Right hindlimb (tissue), 1 donor: ENCODE results near the gene STARD10.
"Not testable (repeated sequence)": the region's sequence is repeated elsewhere in the genome, so short reads cannot be mapped to it uniquely, and the experiment has no call there.

Experiments
- DNase-seq: peaks from one replicate; pipeline ENCODE4 v3.0.0-alpha.2; 2018

The STARD10 gene

GRCh38 chr11:72806378-72806777 is 12.5 kb upstream of the STARD10 start:
- not testable (repeated sequence) for DNase-seq

DNA sequence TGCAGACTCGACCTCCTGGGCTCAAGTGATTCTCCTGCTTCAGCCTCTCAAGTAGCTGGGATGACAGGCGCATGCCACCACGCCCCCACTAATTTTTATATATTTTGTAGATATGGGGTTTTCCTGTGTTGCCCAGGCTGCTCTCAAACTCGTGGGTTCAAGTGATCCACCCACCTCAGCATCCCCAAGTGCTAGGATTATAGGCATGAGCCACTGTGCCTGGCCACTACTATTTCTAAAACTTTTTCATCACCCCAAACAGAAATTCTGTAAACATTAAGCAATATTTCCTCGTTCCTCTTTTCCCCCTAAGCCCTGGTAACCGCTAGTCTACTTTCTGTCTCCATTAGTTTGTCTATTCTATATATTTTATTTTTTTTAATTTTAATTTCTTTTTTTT is 11.4 kb upstream of the STARD10 start:
- DNase-seq: no peak

- DNase-seq: no peak
These were observed 9.0 kb upstream of the STARD10 start for GRCh38 chr11:72802822-72803221.

DNA sequence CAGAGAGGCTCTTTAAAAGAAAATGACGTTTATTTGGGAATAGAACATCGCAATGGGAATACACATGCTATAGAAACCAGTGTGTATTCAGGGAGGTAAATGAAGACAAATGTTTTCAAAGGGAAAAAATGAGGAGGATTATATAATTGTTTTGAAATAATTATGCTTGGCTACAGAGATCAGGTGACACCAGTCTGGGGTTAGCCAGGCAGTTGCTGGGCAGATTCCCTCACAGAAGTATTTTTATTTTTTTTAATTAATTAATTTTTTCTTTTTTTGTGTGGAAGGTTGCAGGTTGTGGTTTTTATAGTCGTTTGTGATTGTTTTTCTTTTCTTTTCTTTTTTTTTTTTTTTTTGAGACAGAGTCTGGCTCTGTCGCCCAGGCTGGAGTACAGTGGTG is 5.6 kb upstream of the STARD10 start:
- DNase-seq: no peak

DNA sequence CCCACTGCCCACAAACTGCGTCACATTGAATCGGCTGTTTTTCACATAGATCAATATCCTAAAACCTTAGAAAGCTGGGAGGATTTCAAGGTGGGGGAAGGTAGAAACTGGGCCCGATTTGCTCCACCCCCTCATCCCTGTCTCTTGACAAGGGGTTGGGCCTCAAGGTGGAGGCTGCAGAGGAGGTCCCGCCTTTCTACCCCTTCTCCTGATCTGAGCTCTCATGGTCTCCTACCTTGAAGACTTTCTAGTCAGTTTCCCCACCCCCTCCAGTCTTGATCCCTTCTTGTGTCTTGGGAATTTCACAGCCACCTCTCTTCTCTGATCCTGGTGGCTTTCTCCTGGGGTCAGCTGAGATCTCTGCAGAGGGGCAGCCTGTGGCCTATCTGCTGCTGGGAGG is 4.5 kb upstream of the STARD10 start:
- DNase-seq: no peak

GRCh38 chr11:72793076-72793424 is 797 bp downstream of the STARD10 start:
- no peak for DNase-seq

DNA sequence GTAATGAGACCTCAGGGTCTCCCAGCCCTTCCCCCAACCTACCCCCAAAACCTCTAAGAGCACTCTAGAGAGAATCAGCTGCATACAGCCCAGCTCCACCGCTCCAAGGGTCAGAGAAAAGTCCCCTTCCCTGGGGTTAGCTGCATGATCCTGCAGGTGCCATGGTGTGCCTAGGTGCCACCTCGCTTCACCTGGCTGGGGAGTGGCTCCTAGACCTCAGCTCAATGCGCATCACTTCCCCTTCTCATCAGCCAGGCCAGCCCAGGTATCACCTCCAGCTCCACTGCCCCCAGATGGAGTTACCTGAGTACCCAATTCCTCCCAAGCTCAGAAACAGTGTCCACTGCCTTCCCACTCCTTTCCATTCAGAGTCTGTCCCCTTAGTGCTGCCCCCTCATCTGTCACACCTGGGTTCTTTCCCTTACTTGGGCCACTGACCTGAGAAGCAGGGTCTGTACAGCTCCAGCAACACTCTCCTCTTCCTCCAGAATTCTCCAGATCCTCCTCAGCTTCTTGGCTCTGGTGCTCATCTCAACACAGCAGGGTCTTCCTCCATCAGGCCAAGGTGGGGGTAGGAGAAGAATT is 1.3 kb downstream of the STARD10 start:
- DNase-seq: no peak

DNA sequence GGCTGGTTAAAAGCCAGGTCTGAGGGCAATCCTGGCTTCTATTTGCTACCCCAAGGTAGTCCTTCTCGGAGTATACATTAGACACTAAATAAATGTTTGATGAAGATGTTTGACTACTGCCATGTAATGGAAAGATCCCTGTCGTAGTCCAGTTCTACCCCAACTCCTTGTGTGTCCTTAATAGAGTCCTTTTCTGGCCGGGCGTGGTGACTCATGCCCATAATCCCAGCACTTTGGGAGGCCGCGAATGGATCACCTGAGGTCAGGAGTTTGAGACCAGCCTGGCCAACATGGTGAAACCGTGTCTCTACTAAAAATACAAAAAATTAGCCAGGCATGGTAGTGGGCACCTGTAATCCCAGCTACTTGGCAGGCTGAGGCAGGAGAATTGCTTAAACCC is 2.6 kb downstream of the STARD10 start:
- DNase-seq: not testable (repeated sequence)

GRCh38 chr11:72789493-72790131 is 4.2 kb downstream of the STARD10 start:
- no peak for DNase-seq

GRCh38 chr11:72788241-72788640 is 5.6 kb downstream of the STARD10 start:
- DNase-seq: no peak

DNA sequence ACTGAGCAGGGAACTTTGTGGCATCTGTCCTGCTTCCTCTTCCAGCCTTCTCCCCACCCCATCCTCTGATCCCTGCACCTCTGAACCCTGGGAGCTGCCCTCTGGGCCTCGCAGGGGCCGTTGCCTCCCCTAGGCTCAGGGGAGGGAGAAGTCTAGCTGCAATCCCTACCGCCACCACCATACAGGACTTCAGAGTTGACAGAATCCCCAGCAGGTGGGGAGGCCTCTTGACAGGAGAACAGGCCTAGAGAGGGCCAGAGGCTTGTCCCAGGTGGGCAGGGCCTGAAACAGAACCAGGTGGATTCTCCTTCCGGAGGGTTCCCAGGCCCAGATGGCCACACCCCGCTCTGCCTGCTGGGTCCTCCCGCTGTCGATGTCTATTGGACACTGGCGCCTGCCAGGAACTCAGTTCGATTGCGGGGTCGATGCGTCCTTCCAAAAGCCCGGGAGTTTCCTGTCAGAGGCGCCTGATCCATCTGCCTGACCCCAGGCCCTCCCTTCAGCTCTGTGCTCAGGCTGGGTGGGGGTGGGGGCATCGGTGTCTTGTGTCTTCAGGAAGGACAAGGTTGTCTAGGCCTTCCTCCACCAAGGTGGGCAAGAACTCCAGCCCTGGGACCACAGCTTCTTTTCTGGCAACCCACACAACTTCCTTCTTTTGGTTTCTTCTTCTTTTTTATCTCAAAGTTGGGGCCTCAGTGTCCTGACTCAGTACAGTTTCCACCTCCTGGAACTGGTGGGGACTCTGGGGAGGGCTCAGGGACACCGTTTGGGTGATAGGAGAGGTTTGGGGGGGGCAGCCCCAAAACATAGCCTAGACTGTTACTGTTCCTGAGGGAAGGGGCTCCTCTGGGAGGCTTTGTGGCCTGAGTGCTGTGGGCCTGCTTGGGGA is 6.4 kb downstream of the STARD10 start:
- no peak for DNase-seq

GRCh38 chr11:72786305-72787215 is 7.3 kb downstream of the STARD10 start:
- DNase-seq: no peak

DNA sequence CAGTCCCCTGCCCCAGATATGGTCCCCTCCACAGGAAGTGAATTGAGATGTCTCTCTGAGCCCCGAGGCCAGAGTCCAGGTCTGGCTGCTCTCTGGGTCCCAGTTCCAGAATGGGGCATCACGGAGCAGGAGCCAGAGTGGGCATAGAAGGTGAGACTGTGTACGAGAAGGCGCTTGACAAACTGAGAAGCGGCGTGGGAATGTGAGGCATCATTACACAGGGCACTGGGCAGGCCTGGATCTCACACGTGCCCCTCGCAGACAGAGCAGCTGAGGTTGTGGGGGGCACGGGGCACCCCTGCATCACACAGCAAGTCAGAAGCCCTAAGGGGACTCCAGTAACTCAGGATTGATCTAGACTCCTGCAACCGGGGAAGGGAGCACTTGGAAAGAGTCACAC is 9.2 kb downstream of the STARD10 start:
- DNase-seq: no peak

- DNase-seq: no peak
These were observed 10.5 kb downstream of the STARD10 start for GRCh38 chr11:72783144-72783905.

DNA sequence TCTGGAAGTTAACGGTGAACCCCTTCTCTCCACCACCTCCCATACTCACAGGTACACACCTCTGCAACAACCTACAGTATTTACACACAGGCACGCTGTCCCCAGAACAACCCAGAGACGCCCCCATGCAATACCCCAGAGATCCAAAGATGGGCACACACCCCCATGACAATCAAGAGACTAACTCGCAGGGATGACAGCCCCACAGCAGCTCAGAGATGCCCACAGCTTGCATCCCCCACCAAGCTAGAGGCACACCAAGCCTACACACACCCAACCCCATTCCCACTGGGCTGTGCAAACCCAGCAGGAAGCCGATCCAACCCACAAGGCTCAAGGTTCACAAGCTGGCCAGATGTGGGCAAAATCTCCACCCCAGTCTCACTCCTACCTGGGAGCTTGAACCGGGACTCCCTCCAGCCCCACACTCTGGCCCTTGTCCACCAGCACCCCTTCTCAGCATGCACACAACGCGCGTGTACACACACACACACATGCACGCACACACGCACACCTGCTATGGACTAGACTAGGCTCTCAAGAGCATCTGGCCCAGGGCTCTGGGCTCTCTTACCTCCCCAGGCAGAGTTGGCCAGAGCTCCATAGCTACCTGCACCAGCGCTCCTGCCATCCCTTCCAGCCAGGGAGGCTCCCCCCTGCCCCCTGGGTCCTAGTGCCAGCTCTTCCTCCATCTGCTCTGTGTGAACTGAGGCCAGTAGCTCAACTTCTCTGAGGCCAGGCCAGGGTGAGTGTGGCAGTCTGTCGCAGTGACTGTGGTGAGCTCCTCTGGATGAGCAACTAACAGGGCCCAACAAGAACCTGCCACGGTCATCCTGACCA is 11.5 kb downstream of the STARD10 start:
- no peak for DNase-seq

DNA sequence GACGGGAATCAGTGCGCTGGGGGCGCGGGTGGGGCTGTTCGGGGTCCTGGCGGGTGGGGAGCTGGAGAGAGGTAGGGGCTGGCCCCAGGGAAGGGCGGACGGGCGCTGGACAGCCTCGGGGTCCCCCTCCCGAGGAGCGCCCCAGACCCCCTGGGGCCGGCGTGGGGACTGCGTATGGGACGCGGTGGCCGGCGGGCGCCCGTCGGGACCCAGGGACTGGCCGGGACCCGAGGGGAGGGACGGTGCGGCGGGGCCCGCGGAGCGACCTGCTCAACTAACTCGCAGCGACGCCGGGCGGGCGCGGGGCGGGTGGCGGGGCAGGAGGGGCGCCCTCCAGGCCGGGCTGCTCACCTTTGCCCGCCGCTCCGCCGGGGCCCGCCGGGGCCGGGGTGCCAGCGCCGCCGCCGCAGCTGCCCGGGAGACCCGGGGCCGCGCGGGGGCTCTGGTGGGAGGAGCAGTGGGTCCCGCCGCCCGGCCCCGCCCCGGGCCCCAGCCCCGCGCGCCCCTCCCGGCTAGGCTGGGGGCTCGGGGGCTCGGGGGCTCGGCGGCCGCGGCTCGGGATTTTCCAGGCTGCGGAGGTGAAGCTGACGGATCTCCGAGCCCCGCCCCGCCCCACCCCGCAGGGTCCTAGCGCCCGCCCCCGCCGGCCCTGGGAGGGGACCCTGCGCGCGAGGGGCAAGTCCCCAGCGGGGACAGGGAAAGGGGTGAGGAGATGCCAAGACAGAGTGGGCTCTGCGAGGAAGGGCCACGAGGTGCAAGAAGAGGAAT is 12.3 kb downstream of the STARD10 start:
- DNase-seq: peak; percentile 60

- no peak for DNase-seq
These were observed 12.9 kb downstream of the STARD10 start for GRCh38 chr11:72781063-72781312.

DNA sequence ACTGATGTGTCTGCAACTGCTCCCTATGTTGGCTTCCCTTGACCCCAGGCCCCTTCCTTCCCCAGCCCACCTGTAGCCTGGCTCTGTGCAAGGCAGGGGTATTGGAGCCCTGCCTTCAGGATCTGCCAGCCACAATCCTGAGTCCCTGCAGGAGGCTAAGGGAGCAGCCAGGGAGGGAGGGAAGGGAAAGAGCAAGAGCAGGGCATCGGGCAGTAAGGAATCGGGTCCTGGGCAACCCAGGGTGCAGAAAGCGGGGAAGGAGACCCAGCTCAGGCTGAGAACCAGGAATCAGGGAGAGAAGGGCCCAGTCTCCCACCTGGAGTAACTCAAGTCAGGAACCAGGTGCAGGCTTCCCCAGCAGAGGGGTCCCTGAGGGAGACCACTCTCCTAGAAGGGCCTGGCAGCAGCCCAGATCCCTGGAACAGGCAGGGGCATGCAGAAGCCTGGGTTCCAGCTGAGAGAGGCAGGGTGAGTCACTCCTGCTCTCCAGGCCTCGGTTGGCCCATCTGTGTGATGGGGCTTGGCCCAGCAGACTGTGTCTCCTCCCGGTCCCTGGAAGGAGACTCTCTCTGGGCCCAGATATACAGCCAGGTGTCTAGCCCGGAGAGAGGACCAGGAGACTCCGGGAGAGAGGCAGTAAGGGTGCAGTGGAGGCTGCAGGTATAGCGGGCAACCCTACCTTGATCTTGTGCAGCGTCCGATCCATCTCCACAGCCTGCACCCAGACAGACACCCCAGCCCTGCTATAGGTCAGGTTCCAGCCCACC is 13.4 kb downstream of the STARD10 start:
- DNase-seq: no peak

DNA sequence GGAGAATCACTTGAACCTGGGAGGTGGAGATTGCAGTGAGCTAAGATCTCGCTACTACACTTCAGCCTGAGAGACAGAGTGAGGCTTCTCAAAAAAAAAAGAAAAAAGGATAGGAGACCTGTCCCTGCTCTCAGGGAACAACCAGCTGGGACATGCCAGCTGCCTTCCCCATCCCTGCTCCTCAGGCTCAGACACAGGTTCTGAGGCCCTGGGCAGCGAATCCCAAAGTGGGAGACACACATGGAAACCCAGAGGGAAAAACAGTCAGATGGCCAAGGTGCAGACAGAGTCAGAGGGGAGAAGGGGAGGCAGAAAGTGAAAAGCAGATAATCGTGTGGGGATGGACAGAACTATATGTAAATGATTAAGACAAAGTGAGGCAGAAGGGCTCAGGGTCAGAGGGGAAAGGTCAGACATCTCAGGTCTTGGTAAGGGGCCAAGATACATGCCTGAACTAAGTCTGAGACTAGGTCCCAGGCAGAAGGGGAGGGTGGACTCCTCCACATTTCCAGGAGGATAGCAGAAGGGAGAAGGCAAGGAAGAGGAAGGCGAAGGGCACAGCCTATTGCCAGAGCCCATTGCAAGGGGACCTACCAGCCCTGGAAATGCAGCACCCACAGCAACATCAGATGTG is 14.2 kb downstream of the STARD10 start:
- DNase-seq: no peak
